NCI-H1694 (cell line): ENCODE measurements around the gene IFITM2.
"Not testable (repeated sequence)": the region's sequence is repeated elsewhere in the genome, so short reads cannot be mapped to it uniquely, and the experiment has no call there.

Experiments
- DNase-seq: peaks from one replicate; lab custom pipeline; 2025; lab: John Stamatoyannopoulos, UW

The IFITM2 gene

GRCh38 chr11:325796-326591 is 18.4 kb downstream of the IFITM2 start:
- no peak for DNase-seq

- DNase-seq: no peak
Observed at GRCh38 chr11:326592-326841, 18.9 kb downstream of the IFITM2 start.

- DNase-seq: no peak
Observed at GRCh38 chr11:326842-327580, 19.4 kb downstream of the IFITM2 start.

- no peak for DNase-seq
Observed at GRCh38 chr11:327581-327923, 19.9 kb downstream of the IFITM2 start.

- DNase-seq: no peak
Observed at GRCh38 chr11:328012-328411, 20.4 kb downstream of the IFITM2 start.

GRCh38 chr11:328516-329100 is 21.0 kb downstream of the IFITM2 start:
- DNase-seq: not testable (repeated sequence)

GRCh38 chr11:329886-330253 is 22.3 kb downstream of the IFITM2 start:
- DNase-seq: no peak

- DNase-seq: no peak
Observed at GRCh38 chr11:330307-330693, 22.7 kb downstream of the IFITM2 start.

- DNase-seq: no peak
Observed at GRCh38 chr11:330694-331357, 23.2 kb downstream of the IFITM2 start.

- DNase-seq: no peak
Observed at GRCh38 chr11:331358-332060, 23.9 kb downstream of the IFITM2 start.

GRCh38 chr11:332651-333480 is 25.2 kb downstream of the IFITM2 start:
- DNase-seq: no peak

- not testable (repeated sequence) for DNase-seq
Observed at GRCh38 chr11:333616-334263, 26.1 kb downstream of the IFITM2 start.

- no peak for DNase-seq
Observed at GRCh38 chr11:334264-334994, 26.8 kb downstream of the IFITM2 start.

- no peak for DNase-seq
Observed at GRCh38 chr11:335779-336658, 28.4 kb downstream of the IFITM2 start.

GRCh38 chr11:336659-337198 is 29.1 kb downstream of the IFITM2 start:
- DNase-seq: no peak

GRCh38 chr11:337711-338110 is 30.1 kb downstream of the IFITM2 start:
- DNase-seq: no peak

GRCh38 chr11:339963-340362 is 32.3 kb downstream of the IFITM2 start:
- no peak for DNase-seq

GRCh38 chr11:340539-341512 is 33.2 kb downstream of the IFITM2 start:
- DNase-seq: no peak
